WTC11 (cell line): Measurements from ENCODE around the gene CREB3L1.

Experiments used
- ETV6 ChIP-seq: sonication (generic); formaldehyde crosslinking; IDR thresholded peaks from 2 replicates; pipeline ENCODE4 v1.8.1; 2022; ENCODE audit warnings: mild to moderate bottlenecking, missing genetic modification reagents
- GTF2I ChIP-seq: fragments of 250-450 bp; sonication (Bioruptor Pico); conservative IDR thresholded peaks from 2 replicates; pipeline ENCODE4 v1.4.0; 2021; ENCODE audit warnings: mild to moderate bottlenecking
- NFYB ChIP-seq: sonication (generic); formaldehyde crosslinking; conservative IDR thresholded peaks from 2 replicates; pipeline ENCODE4 v1.8.0; 2022; ENCODE audit warnings: low read depth, missing genetic modification reagents
- SMAD3 ChIP-seq: sonication (generic); formaldehyde crosslinking; IDR thresholded peaks from 2 replicates; pipeline ENCODE4 v1.8.0; 2022; ENCODE audit warnings: missing genetic modification reagents, mild to moderate bottlenecking, borderline replicate concordance
- TCF7 ChIP-seq: sonication (generic); formaldehyde crosslinking; IDR thresholded peaks from 2 replicates; pipeline ENCODE4 v1.8.0; 2022; ENCODE audit warnings: mild to moderate bottlenecking, low read depth, missing genetic modification reagents, moderate library complexity
- USF2 ChIP-seq: sonication (generic); formaldehyde crosslinking; IDR thresholded peaks from 2 replicates; pipeline ENCODE4 v1.8.1; 2023; ENCODE audit warnings: mild to moderate bottlenecking, missing genetic modification reagents, moderate library complexity
- TF ChIP-seq, protein P1 (sequence below): fragments of 200-600 bp; IDR thresholded peaks from 2 replicates; pipeline ENCODE4 v1.8.0; 2022; ENCODE audit warnings: antibody characterized with exemption
- TF ChIP-seq, protein P2 (sequence below): sonication (generic); formaldehyde crosslinking; IDR thresholded peaks from 2 replicates; pipeline ENCODE4 v1.8.1; 2022; ENCODE audit warnings: mild to moderate bottlenecking, missing genetic modification reagents, moderate library complexity, borderline replicate concordance
- TF ChIP-seq, protein P3 (sequence below): sonication (generic); formaldehyde crosslinking; IDR thresholded peaks from 2 replicates; pipeline ENCODE4 v1.8.1; 2023; ENCODE audit warnings: mild to moderate bottlenecking, missing genetic modification reagents
- TF ChIP-seq, protein P4 (sequence below): sonication (generic); formaldehyde crosslinking; IDR thresholded peaks from 2 replicates; pipeline ENCODE4 v1.8.0; 2022; ENCODE audit warnings: mild to moderate bottlenecking, missing genetic modification reagents

- TF ChIP-seq, protein P1, sequence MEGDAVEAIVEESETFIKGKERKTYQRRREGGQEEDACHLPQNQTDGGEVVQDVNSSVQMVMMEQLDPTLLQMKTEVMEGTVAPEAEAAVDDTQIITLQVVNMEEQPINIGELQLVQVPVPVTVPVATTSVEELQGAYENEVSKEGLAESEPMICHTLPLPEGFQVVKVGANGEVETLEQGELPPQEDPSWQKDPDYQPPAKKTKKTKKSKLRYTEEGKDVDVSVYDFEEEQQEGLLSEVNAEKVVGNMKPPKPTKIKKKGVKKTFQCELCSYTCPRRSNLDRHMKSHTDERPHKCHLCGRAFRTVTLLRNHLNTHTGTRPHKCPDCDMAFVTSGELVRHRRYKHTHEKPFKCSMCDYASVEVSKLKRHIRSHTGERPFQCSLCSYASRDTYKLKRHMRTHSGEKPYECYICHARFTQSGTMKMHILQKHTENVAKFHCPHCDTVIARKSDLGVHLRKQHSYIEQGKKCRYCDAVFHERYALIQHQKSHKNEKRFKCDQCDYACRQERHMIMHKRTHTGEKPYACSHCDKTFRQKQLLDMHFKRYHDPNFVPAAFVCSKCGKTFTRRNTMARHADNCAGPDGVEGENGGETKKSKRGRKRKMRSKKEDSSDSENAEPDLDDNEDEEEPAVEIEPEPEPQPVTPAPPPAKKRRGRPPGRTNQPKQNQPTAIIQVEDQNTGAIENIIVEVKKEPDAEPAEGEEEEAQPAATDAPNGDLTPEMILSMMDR: no peak
- TF ChIP-seq USF2 (CRISPR knock-in tag) (no peak), GTF2I (no peak), TCF7 (no peak), SMAD3 (CRISPR knock-in tag) (no peak), ETV6 (no peak), NFYB (CRISPR knock-in tag) (no peak)
- TF ChIP-seq, protein P2, sequence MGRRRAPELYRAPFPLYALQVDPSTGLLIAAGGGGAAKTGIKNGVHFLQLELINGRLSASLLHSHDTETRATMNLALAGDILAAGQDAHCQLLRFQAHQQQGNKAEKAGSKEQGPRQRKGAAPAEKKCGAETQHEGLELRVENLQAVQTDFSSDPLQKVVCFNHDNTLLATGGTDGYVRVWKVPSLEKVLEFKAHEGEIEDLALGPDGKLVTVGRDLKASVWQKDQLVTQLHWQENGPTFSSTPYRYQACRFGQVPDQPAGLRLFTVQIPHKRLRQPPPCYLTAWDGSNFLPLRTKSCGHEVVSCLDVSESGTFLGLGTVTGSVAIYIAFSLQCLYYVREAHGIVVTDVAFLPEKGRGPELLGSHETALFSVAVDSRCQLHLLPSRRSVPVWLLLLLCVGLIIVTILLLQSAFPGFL (CRISPR knock-in tag): no peak
- TF ChIP-seq, protein P3, sequence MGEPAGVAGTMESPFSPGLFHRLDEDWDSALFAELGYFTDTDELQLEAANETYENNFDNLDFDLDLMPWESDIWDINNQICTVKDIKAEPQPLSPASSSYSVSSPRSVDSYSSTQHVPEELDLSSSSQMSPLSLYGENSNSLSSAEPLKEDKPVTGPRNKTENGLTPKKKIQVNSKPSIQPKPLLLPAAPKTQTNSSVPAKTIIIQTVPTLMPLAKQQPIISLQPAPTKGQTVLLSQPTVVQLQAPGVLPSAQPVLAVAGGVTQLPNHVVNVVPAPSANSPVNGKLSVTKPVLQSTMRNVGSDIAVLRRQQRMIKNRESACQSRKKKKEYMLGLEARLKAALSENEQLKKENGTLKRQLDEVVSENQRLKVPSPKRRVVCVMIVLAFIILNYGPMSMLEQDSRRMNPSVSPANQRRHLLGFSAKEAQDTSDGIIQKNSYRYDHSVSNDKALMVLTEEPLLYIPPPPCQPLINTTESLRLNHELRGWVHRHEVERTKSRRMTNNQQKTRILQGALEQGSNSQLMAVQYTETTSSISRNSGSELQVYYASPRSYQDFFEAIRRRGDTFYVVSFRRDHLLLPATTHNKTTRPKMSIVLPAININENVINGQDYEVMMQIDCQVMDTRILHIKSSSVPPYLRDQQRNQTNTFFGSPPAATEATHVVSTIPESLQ (CRISPR knock-in tag): no peak
- TF ChIP-seq, protein P4, sequence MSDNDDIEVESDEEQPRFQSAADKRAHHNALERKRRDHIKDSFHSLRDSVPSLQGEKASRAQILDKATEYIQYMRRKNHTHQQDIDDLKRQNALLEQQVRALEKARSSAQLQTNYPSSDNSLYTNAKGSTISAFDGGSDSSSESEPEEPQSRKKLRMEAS (CRISPR knock-in tag): no peak
Observed at GRCh38 chr11:46350695-46351094, 73.2 kb downstream of the CREB3L1 start.
